Activated naive CD8-positive, alpha-beta T cell (primary cell): ENCODE data around the gene DUSP22.

Experiments
- H3K27ac Mint-ChIP-seq: one replicate; pipeline ENCODE4 v1.8.0; 2021; ENCODE audit warnings: mixed read lengths
- H3K27me3 Mint-ChIP-seq: one replicate; pipeline ENCODE4 v1.8.0; 2021; ENCODE audit warnings: mixed read lengths
- H3K36me3 Mint-ChIP-seq: one replicate; pipeline ENCODE4 v1.8.0; 2021; ENCODE audit warnings: mixed read lengths
- H3K4me1 Mint-ChIP-seq: one replicate; pipeline ENCODE4 v1.8.0; 2021; ENCODE audit warnings: low read depth, mixed read lengths
- H3K4me3 Mint-ChIP-seq: one replicate; pipeline ENCODE4 v1.8.0; 2021; ENCODE audit warnings: mild to moderate bottlenecking, mixed read lengths
- H3K9me3 Mint-ChIP-seq: one replicate; pipeline ENCODE4 v1.8.0; 2021; ENCODE audit warnings: low read depth, mixed read lengths

The DUSP22 gene

GRCh38 chr6:347232-347631 is 54.9 kb downstream of the DUSP22 start:
- no peak overlapping the region for H3K27ac Mint-ChIP-seq
- peaks cover 6% of the 10 kb centered on the region for H3K4me1 Mint-ChIP-seq
- no peak overlapping the region for H3K4me3 Mint-ChIP-seq
- no peaks in the 10 kb centered on the region for H3K27me3 Mint-ChIP-seq
- peaks cover 21% of the 10 kb centered on the region for H3K36me3 Mint-ChIP-seq
- no peaks in the 10 kb centered on the region for H3K9me3 Mint-ChIP-seq

GRCh38 chr6:347951-348859 is 55.9 kb downstream of the DUSP22 start:
- Mint-ChIP-seq H3K4me1 (peaks cover 2% of the 10 kb centered on the region), H3K27ac (no peak overlapping the region), H3K9me3 (no peaks in the 10 kb centered on the region), H3K4me3 (no peak overlapping the region), H3K27me3 (no peaks in the 10 kb centered on the region), H3K36me3 (peaks cover 21% of the 10 kb centered on the region)

- no peaks in the 10 kb centered on the region for H3K27me3 Mint-ChIP-seq
- peaks cover 1% of the 10 kb centered on the region for H3K4me1 Mint-ChIP-seq
- peaks cover 21% of the 10 kb centered on the region for H3K36me3 Mint-ChIP-seq
- H3K9me3 Mint-ChIP-seq = no peaks in the 10 kb centered on the region
- no peak overlapping the region for H3K4me3 Mint-ChIP-seq
- H3K27ac Mint-ChIP-seq = no peak overlapping the region
Observed at GRCh38 chr6:348860-349396, 56.6 kb downstream of the DUSP22 start.

GRCh38 chr6:349491-349921 is 57.2 kb downstream of the DUSP22 start:
- H3K27ac Mint-ChIP-seq = no peak overlapping the region
- no peak overlapping the region for H3K4me3 Mint-ChIP-seq
- H3K27me3 Mint-ChIP-seq = no peaks in the 10 kb centered on the region
- H3K4me1 Mint-ChIP-seq = no peaks in the 10 kb centered on the region
- H3K9me3 Mint-ChIP-seq = no peaks in the 10 kb centered on the region
- peaks cover 21% of the 10 kb centered on the region for H3K36me3 Mint-ChIP-seq

GRCh38 chr6:350371-350770 is 58.1 kb downstream of the DUSP22 start:
- Mint-ChIP-seq H3K36me3 (peaks cover 21% of the 10 kb centered on the region), H3K27ac (no peak overlapping the region), H3K27me3 (no peaks in the 10 kb centered on the region), H3K9me3 (no peaks in the 10 kb centered on the region), H3K4me3 (no peak overlapping the region), H3K4me1 (no peaks in the 10 kb centered on the region)

GRCh38 chr6:351011-351866 is 59.0 kb downstream of the DUSP22 start:
- Mint-ChIP-seq H3K27ac (no peak overlapping the region), H3K9me3 (no peaks in the 10 kb centered on the region), H3K27me3 (no peaks in the 10 kb centered on the region), H3K4me3 (no peak overlapping the region), H3K36me3 (peaks cover 21% of the 10 kb centered on the region), H3K4me1 (peaks cover 4% of the 10 kb centered on the region)

GRCh38 chr6:351867-352289 is 59.6 kb downstream of the DUSP22 start:
- H3K36me3 Mint-ChIP-seq = peaks cover 21% of the 10 kb centered on the region
- H3K9me3 Mint-ChIP-seq = no peaks in the 10 kb centered on the region
- H3K27me3 Mint-ChIP-seq = no peaks in the 10 kb centered on the region
- no peak overlapping the region for H3K4me3 Mint-ChIP-seq
- no peak overlapping the region for H3K27ac Mint-ChIP-seq
- H3K4me1 Mint-ChIP-seq = peaks cover 8% of the 10 kb centered on the region

GRCh38 chr6:352474-352873 is 60.2 kb downstream of the DUSP22 start:
- Mint-ChIP-seq H3K4me1 (peaks cover 14% of the 10 kb centered on the region), H3K27me3 (no peaks in the 10 kb centered on the region), H3K36me3 (peaks cover 19% of the 10 kb centered on the region), H3K9me3 (no peaks in the 10 kb centered on the region), H3K4me3 (no peak overlapping the region), H3K27ac (no peak overlapping the region)

- Mint-ChIP-seq H3K36me3 (peaks cover 17% of the 10 kb centered on the region), H3K9me3 (no peaks in the 10 kb centered on the region), H3K4me1 (peaks cover 18% of the 10 kb centered on the region), H3K4me3 (no peak overlapping the region), H3K27me3 (no peaks in the 10 kb centered on the region), H3K27ac (no peak overlapping the region)
Observed at GRCh38 chr6:352896-353470, 60.7 kb downstream of the DUSP22 start.

- Mint-ChIP-seq H3K4me1 (peaks cover 21% of the 10 kb centered on the region), H3K9me3 (no peaks in the 10 kb centered on the region), H3K27me3 (no peaks in the 10 kb centered on the region), H3K27ac (peak overlapping the region; percentile 17), H3K4me3 (no peak overlapping the region), H3K36me3 (peaks cover 13% of the 10 kb centered on the region)
Observed at GRCh38 chr6:353642-354614, 61.6 kb downstream of the DUSP22 start.

- peaks cover 9% of the 10 kb centered on the region for H3K36me3 Mint-ChIP-seq
- no peak overlapping the region for H3K27ac Mint-ChIP-seq
- H3K27me3 Mint-ChIP-seq = no peaks in the 10 kb centered on the region
- no peaks in the 10 kb centered on the region for H3K9me3 Mint-ChIP-seq
- H3K4me3 Mint-ChIP-seq = no peak overlapping the region
- peaks cover 21% of the 10 kb centered on the region for H3K4me1 Mint-ChIP-seq
Observed at GRCh38 chr6:354631-355280, 62.5 kb downstream of the DUSP22 start.

- Mint-ChIP-seq H3K27ac (no peak overlapping the region), H3K36me3 (peaks cover 2% of the 10 kb centered on the region), H3K27me3 (no peaks in the 10 kb centered on the region), H3K4me1 (peaks cover 24% of the 10 kb centered on the region), H3K9me3 (no peaks in the 10 kb centered on the region), H3K4me3 (no peak overlapping the region)
Observed at GRCh38 chr6:355373-356208, 63.3 kb downstream of the DUSP22 start.

- H3K27me3 Mint-ChIP-seq = no peaks in the 10 kb centered on the region
- no peaks in the 10 kb centered on the region for H3K36me3 Mint-ChIP-seq
- H3K27ac Mint-ChIP-seq = peak overlapping the region; percentile 86
- H3K4me1 Mint-ChIP-seq = peaks cover 26% of the 10 kb centered on the region
- H3K4me3 Mint-ChIP-seq = peak overlapping the region; percentile 70
- H3K9me3 Mint-ChIP-seq = no peaks in the 10 kb centered on the region
Observed at GRCh38 chr6:356828-357251, 64.6 kb downstream of the DUSP22 start.
